GM18858 (cell line): ENCODE data around the gene CPT1B.
"Not testable (repeated sequence)": the region's sequence is repeated elsewhere in the genome, so short reads cannot be mapped to it uniquely, and the experiment has no call there.

Source experiments
- ATAC-seq: cut with Tn5 transposase; IDR thresholded peaks from one replicate; pipeline ENCODE4 v1.9.1; 2021; ENCODE audit not compliant: unreplicated experiment

Gene CPT1B

DNA sequence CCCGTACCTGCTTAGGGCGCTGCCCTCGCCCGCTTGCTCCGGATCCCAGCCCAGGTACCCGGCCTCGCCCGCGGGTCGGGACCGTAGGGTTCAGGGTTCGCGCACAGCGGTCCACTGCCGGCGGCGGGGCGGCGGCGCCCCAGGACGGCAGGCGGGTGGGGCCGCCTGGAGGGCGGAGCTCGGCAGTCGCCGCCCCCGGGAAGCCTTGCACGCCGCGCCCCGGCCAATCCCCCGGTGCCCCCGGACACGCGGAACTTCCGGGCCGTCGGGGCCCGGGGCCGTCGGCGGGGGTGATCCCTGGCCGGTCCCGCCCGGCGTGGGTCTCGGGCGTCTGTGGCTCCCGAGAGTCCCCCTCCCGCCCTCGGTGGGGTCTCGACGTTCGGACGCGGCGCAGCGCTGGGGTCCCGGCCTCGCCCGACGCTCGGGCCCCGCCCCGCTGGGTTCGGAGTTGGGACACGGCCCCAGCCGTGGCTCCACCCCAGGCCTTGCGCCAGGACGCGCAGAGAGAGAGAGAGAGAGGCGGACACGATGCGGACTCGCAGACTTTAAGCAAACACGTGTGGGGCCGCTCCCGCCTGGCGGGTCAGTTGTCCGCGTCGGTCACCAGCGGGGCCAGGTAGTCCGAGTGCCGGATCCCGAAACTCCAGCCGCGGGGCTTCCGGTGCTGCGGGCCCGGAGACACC lies 48.2 kb downstream of the CPT1B start, which contains the start of gene TYMP:
Gene TYMP, minus strand, starts transcription at position 116 of the 683 bp plus-strand sequence. CDS start 303 bp downstream, outside the sequence.
- no peak for ATAC-seq

DNA sequence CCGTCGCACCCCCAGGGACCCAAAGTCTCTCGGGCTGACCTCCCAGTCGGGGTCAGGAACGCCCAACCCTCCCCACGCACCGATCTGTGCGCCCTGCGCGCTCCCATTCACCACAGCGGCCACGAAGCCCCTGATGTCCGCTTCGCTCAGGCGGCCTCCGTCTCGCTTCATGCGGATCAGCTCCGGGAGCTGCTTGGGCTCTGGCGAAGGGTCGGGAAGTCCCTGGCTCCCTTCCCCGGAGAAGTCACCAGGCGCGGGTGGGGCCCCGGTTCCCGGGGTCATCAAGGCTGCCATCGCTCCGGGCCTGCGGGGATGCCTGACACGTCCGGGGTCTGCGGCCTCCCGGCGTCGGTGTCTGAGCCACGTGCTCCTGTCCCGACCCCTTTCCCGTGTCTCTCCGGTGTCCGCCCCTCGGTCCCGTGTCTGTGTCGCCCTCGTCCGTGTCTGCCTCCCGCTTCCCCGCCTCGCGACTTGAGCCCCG lies 48.8 kb downstream of the CPT1B start:
- ATAC-seq: no peak

DNA sequence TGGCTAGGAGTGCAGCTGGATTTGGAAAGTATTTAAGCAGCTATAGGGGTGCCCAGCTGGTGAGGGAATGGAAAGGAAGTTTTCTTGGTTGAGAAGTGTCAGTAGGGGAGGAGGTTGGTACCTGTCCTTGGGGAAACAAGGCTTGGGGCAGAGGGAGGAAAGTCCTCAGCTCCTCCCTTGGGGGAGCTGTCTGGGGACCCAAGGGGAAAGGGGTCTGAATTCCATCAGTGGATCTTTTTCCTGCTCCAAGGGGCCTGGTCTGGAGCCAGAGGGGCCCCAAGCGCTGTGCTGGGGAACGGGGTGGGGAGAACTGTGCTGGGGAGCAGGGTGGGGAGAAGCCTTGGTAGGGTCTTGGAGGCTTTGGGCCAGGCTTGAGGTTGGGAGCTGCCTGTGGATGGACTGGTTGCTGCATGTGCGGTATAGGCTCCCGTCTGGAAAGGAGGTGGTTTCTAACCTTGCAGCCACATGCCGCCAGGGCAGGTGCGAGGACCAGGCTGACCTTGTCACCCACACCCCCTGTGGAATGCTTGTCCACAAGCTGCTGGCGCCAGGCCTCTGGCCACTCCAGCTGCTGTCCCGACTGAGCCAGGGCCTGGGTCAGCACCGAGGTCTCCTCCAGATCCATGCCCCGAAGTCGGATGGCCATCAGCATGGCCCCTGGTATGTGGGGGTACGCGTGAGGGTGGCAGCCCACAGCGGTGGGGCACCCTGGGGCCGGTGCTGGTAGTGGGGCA lies 49.4 kb downstream of the CPT1B start:
- no peak for ATAC-seq

DNA sequence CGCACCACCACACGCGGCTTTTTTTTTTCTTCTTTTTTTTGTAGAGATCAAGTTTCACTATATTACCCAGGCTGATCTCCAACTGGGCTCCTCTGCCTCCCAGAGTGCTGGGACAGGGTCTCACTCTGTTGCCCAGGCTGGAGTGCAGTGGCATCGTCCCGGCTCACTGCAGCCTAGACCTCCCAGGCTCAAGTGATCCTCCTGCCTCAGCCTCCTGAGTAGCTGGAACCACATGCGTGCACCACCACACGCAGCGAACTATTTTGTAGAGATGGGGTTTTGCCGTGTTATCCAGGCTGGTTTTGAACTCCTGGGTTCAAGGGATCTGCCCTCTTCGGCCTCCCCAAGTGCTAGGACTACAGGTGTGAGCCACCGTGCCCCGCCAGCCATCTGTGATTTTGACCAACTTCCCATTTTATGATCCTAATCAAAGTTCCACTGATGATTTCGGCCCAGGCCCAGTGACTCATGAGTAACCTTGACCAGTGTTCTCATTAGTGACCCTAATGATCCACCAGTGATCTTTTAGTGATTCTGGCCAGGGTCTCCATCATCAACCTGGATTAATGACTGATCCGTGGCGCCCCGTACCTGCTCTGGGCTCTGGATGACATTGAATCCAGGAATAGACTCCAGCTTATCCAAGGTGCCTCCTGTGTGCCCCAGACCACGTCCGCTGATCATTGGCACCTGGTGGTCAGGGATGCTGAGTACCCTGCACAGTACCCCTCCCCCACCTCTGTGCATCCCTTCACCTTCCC lies 50.1 kb downstream of the CPT1B start:
- ATAC-seq: no peak

DNA sequence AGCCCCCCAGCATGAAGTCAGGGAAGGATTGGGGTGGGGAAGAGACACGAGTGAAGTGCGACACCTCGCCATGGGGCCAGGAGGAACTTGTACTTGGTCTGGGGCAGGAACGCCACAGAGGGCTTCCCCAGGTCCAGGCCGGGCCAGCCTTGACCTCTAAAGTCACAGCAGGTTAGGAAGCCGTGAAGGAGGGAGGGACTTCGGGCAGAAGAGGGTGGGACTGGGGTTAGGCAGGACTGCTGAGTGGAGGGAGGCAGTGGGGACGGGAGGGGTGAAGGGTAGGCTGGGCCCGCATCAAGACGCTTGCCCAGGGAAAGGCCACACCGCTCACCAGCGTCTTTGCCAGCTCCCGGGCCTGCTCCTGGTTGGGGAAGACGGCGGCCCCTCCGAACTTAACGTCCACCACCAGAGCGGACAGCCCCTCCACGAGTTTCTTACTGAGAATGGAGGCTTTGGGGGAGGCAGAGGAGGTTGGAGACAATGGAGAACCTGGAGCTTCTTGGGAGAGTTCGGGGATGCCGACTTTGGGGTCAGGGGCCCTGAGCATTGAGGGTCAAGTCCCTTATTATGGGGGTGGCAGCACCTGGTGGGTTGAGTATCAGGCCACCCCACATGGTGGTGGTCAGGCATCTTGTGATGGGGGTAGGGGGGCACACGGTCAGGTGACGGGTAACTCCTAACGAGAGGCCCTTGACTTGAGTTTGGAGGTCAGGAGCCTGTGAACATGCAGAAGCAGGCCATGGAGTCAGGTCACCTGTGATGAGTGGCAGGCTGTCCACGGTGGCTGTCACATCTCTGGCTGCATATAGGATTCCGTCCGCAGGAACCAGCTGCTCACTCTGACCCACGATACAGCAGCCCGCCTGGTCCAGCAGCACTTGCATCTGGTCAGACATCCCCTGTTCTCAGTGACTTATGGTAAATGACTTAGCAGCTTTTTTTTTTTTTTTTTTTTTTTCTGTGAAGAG lies 51.1 kb downstream of the CPT1B start:
- ATAC-seq: no peak

DNA sequence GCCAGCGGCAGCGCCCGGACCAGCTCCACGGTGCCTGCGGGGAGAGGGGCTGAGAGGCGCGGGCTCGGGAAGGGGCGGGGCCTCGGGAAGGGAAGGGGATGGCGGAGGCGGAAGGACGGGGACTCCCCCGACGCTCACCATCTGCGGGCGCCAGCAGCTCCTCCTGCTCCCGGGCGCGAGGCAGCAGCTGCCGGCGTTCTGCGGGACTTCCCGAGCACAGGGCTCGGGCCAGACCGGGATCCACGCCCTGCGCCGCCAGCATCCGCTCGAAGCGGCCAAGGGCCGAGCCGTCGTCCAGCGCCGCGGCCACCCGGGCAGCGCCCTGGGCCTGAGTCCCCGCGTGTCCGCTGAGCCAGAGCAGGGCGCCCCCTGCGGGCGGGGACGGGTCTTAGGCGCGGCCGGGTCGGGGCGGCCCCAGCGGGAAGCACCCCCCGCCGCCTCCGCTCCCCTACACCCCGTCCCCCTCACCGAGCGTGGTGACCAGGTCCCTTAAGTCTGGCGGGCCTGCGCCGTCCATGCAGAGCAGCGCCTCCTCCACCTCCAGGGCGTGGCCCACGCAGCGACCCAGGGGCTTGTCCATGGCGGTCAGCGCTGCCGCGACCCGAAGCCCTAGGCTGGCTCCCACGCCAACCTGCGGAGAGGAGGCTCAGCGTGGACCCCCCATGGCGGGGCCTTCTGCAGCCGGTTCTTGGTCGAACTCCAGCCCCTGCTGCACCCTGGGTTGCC lies 52.0 kb downstream of the CPT1B start:
- ATAC-seq: peak; percentile 18

DNA sequence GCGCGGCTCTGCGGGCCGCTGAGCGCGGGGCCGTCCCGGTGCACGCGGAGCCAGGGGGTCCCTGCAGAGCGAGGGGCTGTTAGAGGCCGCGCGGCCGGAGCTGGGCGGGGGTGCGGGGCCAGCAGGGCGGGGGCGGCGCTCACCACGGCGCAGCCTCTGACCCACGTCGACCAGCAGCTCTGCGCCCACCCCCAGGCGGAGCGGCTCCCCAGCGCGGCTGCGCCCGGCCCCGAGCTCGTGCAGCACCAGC lies 52.4 kb downstream of the CPT1B start:
- ATAC-seq: no peak

DNA sequence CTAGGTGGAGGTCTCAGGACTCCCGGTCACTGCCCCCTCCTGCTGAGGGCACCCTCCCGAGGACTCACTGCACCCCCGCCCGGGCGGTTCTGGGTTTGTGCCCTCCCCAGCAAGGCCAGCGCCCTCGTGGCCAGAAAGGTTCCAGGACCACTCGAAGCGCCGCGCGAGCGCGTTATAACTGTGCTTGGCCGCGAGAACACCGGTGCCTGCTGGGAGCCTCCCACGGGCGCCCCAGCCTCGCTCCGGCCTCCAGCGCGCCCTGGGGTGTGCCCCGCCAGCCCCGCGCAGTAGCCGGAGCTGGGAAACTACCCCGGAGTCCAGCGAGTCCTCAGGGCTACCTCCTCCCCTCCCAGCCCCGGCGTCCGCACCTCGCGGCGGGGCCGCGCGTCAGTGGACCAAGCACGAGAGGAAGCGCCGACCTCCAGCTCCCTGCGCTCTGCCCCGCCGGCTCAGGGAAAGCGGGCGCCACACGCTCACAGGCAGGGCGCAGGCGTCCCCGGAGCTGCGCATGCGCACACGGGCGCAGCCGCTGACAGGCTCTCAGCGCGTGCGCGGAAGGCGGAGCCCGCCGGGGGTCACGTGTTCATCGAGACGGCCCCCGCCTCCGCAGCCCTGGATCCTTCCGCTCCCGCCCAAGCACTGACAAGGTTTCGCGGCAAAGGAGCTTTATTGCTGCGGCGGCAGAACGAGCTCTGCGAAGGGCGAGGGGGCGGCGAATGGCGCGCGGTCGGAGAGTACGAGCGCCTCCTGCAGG lies 52.9 kb downstream of the CPT1B start, which contains the start of gene SCO2:
Gene SCO2, minus strand, starts transcription at position 495 of the 754 bp plus-strand sequence. CDS start 1,187 bp downstream, outside the sequence.
- peak; percentile 34 for ATAC-seq

DNA sequence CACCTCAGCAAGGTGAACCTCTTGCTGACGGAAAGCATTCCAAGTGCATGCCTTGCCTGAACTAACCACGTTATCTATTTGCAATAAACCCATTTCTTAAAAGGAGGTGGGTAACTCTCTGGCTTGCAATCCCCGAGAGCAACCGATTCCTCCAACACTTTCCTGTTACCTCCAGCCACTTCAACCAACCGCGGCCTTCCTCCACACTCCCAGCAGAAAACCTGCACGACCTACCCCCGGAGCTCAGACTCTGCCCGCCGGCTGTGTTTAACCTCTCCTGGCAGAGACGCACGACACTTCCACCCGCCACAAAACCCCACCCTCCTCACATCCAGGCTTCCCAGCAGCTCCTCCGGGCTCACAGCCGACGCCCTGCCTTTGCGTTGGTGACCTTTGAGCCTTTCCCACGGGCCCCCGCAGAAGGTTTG lies 53.5 kb downstream of the CPT1B start:
- no peak for ATAC-seq

DNA sequence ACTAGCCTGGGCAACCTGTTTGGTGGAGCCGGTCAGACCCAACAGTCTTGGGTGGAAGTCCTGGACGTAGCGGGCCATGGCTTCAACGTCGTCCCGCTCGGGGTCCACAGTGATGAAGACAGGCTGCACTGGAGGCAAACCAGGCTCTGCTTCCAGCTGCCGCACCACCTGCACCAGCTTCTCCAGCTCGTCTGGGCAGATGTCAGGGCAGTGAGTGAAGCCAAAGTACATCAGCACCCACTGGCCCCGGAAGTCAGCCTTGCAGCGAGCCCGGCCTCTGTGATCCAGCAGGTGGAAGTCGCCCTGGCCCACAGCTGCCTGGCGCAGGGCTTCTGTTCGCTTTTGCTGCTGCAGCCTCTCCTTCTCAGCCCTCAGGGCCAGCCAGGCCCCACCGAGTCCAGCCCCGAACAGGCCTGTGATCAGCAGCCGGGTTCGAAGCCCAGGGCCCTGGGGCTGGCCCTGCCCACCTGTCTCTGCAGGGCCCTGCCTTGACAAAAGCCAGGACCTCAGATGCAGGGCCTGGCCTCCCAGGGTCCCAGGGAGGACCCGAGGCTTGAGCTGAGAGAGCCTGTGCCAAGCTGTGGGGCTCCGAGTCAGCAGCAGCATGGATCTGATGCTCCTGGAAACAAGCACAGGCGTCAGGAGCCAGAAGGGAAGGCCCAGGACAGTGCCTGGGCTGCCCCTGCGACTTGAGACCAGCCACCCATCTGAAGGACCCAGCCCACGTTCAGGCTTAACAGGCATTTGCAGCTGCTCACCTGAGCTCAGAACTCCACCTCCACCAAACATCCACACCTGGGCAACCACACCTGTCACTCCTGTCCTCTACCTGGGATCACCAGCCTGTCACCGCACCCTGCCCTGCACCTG lies 54.2 kb downstream of the CPT1B start:
- ATAC-seq: no peak

DNA sequence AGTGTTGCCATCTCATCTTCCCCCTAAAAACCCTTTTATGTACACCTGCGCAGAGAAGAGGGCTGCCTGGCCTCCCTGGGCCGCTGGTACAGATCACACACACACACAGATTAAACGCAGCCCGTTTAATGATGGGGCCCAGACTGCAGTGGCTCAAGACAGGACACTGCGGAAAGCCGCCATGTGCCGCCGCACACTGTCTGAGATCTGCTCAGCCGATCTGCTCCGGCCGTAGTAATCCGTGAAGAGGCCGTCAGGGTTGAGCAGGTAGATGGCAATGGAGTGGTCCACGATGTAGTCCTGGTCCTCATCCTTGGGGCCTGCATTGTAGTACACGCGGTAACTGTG lies 54.8 kb downstream of the CPT1B start:
- ATAC-seq: no peak

DNA sequence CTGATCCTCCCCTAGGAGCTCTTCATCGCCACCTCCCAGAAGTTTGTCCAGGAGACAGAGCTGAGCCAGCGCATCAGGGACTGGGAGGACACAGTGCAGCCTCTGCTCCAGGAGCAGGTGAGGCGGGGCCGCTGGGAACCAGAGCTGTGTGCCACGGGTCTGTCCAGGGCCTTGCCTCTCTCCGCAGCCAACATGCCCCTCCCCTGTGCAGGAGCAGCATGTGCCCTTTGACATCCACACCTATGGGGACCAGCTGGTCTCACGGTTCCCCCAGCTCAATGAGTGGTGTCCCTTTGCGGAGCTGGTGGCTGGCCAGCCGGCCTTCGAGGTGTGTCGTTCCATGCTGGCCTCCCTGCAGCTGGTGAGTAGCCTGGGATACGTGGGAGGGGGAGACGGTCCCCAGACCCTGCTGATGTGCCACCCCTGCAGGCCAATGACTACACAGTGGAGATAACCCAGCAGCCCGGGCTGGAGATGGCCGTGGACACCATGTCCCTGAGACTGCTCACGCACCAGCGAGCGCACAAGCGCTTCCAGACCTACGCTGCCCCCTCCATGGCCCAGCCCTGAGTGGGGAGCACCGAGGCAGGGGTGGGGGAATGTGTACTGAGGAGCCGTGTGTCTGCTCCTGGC lies 55.3 kb downstream of the CPT1B start:
- no peak for ATAC-seq

DNA sequence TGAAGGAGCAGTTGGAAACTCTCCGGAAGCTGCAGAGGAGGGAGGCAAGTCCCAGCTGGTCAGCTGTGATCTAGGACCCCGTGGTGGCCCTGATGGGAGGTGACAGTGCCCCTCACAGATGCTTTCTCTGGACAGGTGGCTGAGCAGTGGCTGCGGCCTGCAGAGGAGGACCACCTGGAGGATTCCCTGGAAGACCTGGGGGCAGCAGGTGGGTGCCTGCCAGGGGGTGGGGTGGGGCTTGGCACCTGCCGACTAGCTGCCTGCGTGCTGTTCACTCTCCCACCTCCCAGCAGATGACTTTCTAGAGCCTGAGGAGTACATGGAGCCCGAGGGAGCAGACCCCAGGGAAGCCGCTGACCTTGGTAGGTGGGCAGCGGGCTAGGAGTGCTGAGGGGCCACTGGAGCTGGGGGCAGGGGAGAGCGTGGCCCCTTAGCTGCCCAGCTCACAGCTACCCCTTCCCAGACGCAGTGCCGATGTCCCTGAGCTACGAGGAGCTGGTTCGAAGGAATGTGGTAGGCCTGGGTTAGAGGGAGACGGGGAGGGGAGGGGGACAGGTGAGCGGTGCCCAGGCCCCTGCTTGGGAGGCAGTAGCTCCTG lies 55.9 kb downstream of the CPT1B start:
- ATAC-seq: no peak

DNA sequence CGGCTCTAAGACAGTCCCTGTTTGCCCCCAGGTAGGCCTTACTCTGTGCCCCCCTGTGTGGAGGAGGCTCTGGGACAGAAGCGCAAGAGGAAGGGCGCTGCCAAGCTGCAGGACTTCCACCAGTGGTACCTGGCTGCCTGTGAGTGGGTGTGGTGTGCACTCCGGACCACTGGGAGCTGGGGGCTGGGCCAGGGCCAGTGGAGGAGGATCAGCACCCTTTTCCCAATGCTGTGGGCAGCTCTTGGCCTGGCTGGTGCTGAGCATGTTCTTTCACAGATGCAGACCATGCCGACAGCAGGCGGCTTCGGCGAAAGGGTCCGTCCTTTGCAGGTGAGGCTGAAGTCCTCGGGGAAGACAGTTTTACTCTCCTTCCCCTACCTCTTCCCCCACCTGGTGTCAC lies 56.5 kb downstream of the CPT1B start:
- no peak for ATAC-seq

DNA sequence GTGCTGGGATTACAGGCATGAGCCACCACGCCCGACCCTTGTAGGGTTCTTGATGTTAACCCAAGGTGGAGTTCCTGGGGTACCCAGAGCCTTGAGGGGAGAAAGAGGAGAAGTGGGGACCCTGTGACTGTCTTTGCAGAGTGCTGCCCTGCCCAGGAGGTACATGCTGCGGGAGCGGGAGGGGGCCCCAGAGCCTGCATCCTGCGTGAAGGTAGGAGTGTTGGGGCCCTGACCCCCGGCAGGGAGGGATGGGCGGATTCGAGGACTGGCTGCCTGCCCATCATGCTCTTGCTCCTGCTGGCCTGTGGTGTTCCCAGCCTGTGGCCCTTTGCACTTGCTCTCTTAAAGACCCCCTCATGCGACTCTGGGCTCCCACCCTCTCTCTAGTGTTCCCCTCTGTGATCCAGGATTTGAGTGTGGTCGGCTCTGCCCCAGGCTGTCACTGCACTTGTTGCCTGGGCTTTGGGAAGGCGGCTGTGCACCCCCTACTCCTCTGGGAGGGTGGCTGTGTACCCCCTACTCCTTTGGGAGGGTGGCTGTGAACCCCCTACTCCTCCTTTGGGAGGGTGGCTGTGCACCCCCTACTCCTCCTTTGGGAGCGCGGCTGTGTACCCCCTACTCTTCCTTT lies 57.3 kb downstream of the CPT1B start:
- no peak for ATAC-seq

DNA sequence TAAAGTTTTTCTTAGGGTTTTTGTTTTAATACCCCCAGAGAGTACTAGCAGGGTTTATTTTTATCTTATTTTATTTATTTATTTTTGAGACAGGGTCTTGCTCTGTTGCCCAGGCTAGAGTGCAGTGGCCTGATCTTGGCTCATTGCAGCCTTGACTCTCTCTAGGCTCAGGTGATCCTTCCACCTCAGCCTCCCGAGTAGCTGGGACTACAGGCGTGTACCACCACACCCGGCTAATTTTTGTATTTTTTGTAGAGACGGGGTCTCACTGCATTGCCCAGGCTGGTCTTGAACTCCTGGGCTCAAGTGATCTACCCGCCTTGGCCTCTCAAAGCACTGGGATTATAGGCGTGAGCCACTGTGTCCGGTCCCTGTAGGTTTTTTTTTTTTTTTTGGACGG lies 58.0 kb downstream of the CPT1B start:
- not testable (repeated sequence) for ATAC-seq

DNA sequence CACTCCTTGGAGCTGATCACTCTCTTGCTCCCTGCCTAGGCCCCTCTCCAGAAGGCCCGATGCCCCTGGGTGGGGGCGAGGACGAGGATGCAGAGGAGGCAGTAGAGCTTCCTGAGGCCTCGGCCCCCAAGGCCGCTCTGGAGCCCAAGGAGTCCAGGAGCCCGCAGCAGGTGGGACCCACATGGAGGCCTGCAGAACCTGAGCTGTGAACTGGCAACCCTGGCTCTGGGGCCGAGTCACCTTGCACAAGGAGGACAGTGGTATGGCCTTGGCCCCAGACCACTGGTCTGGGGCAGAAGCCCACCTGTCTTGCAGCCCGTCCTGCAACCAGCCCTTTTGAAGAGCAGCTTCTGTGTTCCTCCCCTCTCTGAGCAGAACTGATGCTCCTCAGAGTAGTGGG lies 59.1 kb downstream of the CPT1B start:
- no peak for ATAC-seq
